SKM-1 treated with dmso at 0.1 percent for 144 hours (cell line): ENCODE measurements around the gene PLEKHM1.
"Not testable (repeated sequence)": the region's sequence is repeated elsewhere in the genome, so short reads cannot be mapped to it uniquely, and the experiment has no call there.

Source experiments
- DNase-seq: peaks from one replicate; lab custom pipeline; 2025; ENCODE audit not compliant: unreplicated experiment; lab: John Stamatoyannopoulos, UW

PLEKHM1 gene

GRCh38 chr17:45443371-45444260 lies 46.9 kb downstream of the PLEKHM1 start:
- not testable (repeated sequence) for DNase-seq

GRCh38 chr17:45441526-45442310 lies 48.8 kb downstream of the PLEKHM1 start:
- no peak for DNase-seq

DNA sequence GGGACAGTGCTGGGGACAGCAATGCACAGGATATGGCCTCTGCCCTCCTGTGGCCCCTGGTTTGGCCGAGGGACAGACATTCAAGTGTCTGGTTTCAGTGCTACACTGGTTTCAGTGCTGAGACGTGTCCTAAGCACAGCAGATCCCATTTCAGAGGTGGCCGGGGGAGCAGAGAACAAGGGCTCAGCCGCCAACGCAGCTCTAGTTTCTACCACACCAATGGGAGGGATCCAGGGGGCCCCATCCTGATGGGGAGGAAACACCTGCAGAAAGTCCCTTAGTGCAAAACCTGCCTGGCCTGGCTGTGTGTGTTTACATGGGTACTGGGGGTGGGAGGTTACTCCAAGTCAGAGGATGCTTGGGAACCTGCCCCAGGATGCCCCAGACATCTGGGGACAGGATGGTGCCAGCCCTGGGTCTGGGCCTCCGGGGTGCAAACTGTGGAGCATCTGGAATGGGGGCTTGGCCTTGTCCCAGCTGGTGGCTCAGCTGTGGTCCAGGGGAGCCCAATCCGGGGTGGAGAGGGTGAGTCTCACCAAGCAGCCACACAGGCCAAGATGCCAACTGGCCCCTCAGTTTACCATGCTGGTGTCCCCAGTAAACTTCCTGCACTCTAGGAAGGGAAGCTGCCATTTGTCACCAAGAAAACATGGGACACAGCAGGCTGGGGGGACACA lies 49.5 kb downstream of the PLEKHM1 start:
- not testable (repeated sequence) for DNase-seq

GRCh38 chr17:45440161-45440778 lies 50.3 kb downstream of the PLEKHM1 start:
- no peak for DNase-seq

- no peak for DNase-seq
Measured at GRCh38 chr17:45438931-45439610, 51.5 kb downstream of the PLEKHM1 start.

DNA sequence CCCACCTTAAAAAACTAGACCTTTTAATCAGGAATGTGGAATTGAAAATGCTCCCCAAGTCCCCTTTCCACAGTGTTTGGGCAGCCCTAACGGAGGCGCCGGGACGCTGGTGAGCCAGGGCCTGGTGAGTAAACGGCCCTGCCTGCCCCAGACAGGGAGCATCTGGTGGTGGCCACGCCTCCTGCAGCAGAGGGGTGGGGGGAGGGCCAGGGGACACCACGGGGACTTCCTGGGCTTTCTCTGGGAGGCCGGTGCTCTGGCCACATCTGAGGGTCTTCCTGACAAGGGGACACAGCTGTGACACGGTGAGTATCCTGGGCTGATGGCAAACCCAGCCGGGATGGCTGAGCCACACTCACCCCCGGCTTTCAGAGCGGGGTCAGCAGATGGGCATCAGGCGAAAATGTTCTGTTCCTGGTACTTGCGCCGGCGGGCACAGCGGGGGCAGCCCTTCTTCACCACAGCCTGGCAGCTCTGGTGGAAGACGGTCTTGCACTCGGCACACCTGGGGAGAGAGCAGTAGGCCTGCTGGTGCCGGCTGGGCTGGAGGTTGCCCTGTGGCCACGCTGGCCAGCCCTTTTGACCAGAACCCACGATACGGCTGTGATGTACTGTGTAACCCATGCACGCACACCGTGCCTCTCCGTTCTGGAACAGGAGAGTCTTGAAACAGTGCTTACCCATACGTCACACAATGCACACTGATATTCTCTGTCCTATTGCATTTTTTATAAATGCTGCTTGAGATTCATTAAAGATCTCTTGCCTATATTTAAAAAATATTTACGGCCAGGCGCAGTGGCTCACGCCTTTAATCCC lies 52.8 kb downstream of the PLEKHM1 start:
- DNase-seq: no peak

- no peak for DNase-seq
Measured at GRCh38 chr17:45436625-45437464, 53.7 kb downstream of the PLEKHM1 start.

- no peak for DNase-seq
Measured at GRCh38 chr17:45436161-45436560, 54.4 kb downstream of the PLEKHM1 start.

DNA sequence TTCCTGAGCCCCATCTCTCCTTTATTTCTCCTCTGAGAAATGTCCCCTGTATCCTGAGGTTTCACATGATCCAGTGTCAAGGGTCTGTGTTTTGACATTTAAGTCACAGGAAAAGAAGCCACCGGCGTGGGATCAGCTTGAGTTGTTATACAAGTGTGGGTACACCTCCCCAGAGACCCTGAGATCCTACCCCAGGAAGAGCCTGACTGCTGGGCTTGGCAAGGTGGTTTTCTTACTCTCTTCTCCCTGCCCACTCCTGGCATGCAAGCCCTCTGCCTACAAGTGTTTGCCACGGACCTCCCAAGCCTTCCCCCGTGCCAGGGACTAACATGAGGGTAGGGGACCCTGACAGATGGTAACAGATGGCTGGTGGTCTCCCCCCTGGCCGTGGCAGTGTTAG lies 55.0 kb downstream of the PLEKHM1 start:
- DNase-seq: no peak

GRCh38 chr17:45433159-45433535 lies 57.4 kb downstream of the PLEKHM1 start:
- DNase-seq: no peak

DNA sequence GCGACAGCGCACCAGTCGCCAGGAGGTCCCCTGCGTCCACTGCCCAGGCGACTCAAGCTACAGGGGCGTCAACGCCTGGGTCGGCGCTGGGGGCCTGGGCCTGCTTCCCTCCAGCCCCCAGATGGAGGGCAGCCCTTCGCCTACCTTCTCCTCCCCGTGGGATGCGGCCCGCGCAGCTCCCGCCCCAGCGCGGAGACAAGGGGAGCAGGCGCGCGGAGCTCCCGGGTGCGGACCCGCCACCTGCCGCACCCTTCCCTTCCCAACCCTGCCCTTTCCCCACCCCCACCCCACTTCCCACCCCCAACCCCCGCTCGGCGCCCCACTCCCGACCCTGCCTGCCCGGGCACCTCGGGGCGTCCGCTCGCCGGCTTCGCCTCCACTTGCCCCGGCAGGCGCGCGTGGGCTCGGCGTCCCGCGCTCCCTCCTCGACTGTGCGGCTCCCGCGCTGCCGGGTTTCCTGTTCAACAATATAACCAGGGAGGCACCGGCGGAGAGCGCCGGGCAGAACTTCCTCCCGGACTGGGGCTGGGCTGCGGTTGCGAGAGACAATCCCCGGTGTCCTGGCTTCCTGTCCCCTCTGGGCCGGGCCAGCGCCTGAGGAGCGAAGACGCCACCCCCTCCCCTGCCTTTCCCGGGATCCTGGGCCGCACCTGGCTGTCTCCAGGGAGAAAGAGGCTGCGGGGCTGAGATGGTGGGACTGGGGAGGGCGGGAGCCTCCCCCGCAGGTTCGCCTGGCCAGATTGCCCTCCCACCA lies 57.9 kb downstream of the PLEKHM1 start, which contains the start of gene ARHGAP27:
Gene ARHGAP27, minus strand, starts transcription at position 466 of the 754 bp plus-strand sequence. CDS start 2,591 bp downstream, outside the sequence.
- peak; percentile 40 for DNase-seq

GRCh38 chr17:45431531-45432404 lies 58.8 kb downstream of the PLEKHM1 start:
- peak; percentile 44 for DNase-seq

- DNase-seq: no peak
Measured at GRCh38 chr17:45430738-45431530, 59.6 kb downstream of the PLEKHM1 start.

DNA sequence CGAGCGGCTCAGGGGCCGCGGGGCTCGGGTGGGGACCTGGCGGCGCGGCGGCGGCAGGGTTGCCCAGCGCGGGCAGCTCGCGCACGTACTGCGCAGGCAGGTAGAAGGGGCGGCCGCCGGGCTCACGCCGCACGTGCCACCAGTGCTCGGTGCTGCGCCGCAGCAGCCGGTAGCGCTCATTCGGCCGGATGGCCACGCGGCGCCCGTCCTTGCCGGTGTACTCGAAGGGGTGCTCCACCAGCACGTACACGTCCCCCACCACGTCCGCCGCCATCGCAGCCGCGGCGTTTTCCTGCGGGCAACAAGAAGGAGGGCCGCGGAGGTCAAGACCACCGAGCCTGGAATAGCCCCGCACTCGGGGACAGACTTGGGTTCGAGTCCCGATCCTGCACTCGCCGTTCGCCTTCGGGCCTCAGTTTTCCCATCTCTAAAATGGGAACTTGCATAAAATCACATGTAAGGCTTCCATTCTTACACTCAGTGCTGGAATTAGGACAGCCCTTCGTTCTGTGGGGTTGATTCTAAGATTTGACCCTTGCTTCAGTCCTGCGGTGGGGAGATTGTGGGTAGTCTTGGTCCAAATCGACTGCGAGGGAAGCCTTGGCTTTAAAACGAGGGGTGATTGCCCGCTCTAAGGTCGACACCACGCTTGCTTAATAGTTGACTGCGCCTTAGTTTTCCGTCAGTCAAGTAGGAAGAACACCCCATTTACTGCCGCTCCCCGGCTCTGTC lies 60.3 kb downstream of the PLEKHM1 start:
- DNase-seq: no peak

DNA sequence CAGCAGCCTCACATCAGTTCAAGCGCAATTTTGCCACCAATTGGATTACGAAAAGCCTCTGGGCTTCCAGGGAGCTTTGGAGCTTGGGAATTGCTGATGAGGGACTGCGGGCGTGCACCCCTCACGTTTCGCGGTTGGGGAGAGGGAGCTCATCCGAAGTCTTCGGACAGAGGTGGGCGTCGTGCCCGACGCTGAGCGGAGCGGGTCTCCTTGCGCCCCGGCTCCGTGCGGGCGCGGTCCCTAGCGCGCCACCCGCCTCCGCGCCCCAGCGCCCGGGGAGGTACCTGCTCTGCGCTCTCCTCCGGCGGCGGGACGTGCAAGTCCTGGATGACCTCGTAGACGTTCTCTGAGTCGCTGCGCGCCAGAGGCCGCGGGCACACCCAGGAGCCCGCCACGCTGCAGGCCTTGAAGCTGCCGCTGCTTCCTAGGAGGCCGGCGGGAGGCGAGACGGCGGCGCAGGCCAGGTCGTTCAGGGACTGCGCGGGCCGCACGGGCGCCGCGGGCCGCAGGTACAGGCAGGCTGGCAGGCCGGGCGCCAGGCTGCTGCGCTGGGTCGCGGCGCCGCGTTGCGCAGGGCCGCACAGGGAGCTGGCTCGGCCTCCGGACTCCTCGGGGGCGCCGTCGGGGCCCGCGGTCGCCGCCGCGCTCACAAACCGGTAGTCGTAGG lies 61.0 kb downstream of the PLEKHM1 start:
- no peak for DNase-seq
